Panc1 (cell line): ENCODE data around the gene GLE1. TPM values are rescaled to one million over a fixed set of nuclear protein-coding genes. Genes with fewer than 3 reads are reported as not detected.

Experiments
- ATAC-seq: fragments of 200-7000 bp; cut with Tn5 transposase; 2 replicates; pipeline ENCODE4 v1.9.1; 2020; ENCODE audit warnings: mild to moderate bottlenecking, moderate library complexity
- BruUV-seq: library from RNA; stranded (reverse); fragments of 400-500 nt; replicated peaks from 2 replicates; lab custom pipeline; 2021; lab: Mats Ljungman, UMichigan
- CTCF ChIA-PET: fragments of 300-600 bp; sonication (Branson Sonifier 250); formaldehyde crosslinking; loops from one replicate; lab custom pipeline; 2022; ENCODE audit warnings: antibody characterized with exemption; lab: Charles Lee
- POLR2A ChIA-PET: fragments of 300-600 bp; sonication (Branson Sonifier 250); formaldehyde crosslinking; loops from one replicate; lab custom pipeline; 2022; ENCODE audit warnings: antibody characterized with exemption; lab: Charles Lee
- DNase-seq: peaks from one replicate; pipeline ENCODE4 v3.0.0-alpha.2; 2010; ENCODE audit warnings: low read depth, low spot score
- H3K27ac ChIP-seq: 2 replicates; pipeline ENCODE4 v1.5.1; 2011; ENCODE audit warnings: mild to moderate bottlenecking, low read length, inconsistent platforms
- H3K27me3 ChIP-seq: fragments of 200-500 bp; sonication (Bioruptor generic); 2 replicates; pipeline ENCODE4 v1.6.0; 2014; ENCODE audit warnings: low read length, inconsistent platforms; ENCODE audit not compliant: control insufficient read depth, insufficient read depth
- H3K36me3 ChIP-seq: fragments of 200-500 bp; sonication (Bioruptor generic); 2 replicates; pipeline ENCODE4 v1.5.1; 2014; ENCODE audit warnings: inconsistent platforms, mild to moderate bottlenecking, low read length, moderate library complexity; ENCODE audit not compliant: control insufficient read depth, insufficient read depth
- H3K4me1 ChIP-seq: 2 replicates; pipeline ENCODE4 v1.5.1; 2011; ENCODE audit warnings: inconsistent platforms, mild to moderate bottlenecking, low read length, moderate library complexity; ENCODE audit not compliant: control insufficient read depth, insufficient read depth
- H3K4me3 ChIP-seq, 2 experiments: 2 replicates each; pipeline ENCODE4 v1.5.1; 2011 to 2012; ENCODE audit warnings: low read depth in 2 of 2, low read length in 2 of 2, mild to moderate bottlenecking in 2 of 2, inconsistent platforms in 1 of 2, moderate library complexity in 1 of 2
- H3K9me3 ChIP-seq: fragments of 200-500 bp; sonication (Bioruptor generic); 2 replicates; pipeline ENCODE4 v1.5.1; 2014; ENCODE audit warnings: low read depth, mild to moderate bottlenecking, inconsistent platforms, low read length, moderate library complexity; ENCODE audit not compliant: control insufficient read depth, insufficient read depth
- POLR2AphosphoS5 ChIP-seq: IDR thresholded peaks from 2 replicates; pipeline ENCODE4 v1.6.1; 2012; ENCODE audit warnings: mild to moderate bottlenecking, low read depth, low read length, moderate library complexity
- SIN3A ChIP-seq: IDR thresholded peaks from 2 replicates; pipeline ENCODE4 v1.6.1; 2012; ENCODE audit warnings: low read depth, mild to moderate bottlenecking, low read length, moderate library complexity, borderline replicate concordance; ENCODE audit not compliant: insufficient read depth
- TCF7L2 ChIP-seq: IDR thresholded peaks from 2 replicates; pipeline ENCODE4 v1.6.1; 2011; ENCODE audit warnings: mild to moderate bottlenecking, low read depth, low read length, inconsistent platforms
- in situ Hi-C: cut with HindIII; loops from 2 replicates; pipeline ENCODE4 v1.10.0; 2016; ENCODE audit warnings: low sequenced_read_pairs, low pct_unique_long_range_greater_than_20kb
- intact Hi-C: fragments of 100-400 bp; cut with micrococcal nuclease; formaldehyde crosslinking; loops from one replicate; pipeline ENCODE4 v1.10.0; 2022; ENCODE audit not compliant: unreplicated experiment
- total RNA-seq: library from RNA; stranded (reverse); gene quantifications from one replicate; pipeline ENCODE4 v1.2.1, GENCODE V29; 2021; ENCODE audit not compliant: unreplicated experiment
- TF ChIP-seq, protein P1 (sequence below), 2 experiments: IDR thresholded peaks; 2 replicates each; pipeline ENCODE4 v1.6.1; 2011 to 2012; ENCODE audit warnings: low read depth in 2 of 2, control low read depth in 1 of 2, low read length in 1 of 2, mild to moderate bottlenecking in 1 of 2, moderate library complexity in 1 of 2; ENCODE audit not compliant: insufficient read depth in 1 of 2
- TF ChIP-seq, protein P2 (sequence below): fragments of 450-650 bp; IDR thresholded peaks from 2 replicates; pipeline ENCODE4 v1.5.1; 2017; ENCODE audit warnings: mild to moderate bottlenecking

GLE1 gene
- total RNA-seq, 1 experiment from 2014 or later: 25.9 TPM

GRCh38 chr9:128479262-128479661 is 25.3 kb upstream of the GLE1 start:
- Histone ChIP-seq H3K36me3 (peaks cover 7% of the 10 kb centered on the region), H3K27ac (no peak overlapping the region), H3K27me3 (no peaks in the 10 kb centered on the region), H3K9me3 (no peaks in the 10 kb centered on the region), H3K4me1 (no peaks in the 10 kb centered on the region), H3K4me3 (no peak overlapping the region)
- no TSS peak for BruUV-seq
- intact Hi-C loops (no loop called here), in situ Hi-C loops (no loop called here)
- ATAC-seq (no peak), DNase-seq (no peak)
- TF ChIP-seq, protein P1, sequence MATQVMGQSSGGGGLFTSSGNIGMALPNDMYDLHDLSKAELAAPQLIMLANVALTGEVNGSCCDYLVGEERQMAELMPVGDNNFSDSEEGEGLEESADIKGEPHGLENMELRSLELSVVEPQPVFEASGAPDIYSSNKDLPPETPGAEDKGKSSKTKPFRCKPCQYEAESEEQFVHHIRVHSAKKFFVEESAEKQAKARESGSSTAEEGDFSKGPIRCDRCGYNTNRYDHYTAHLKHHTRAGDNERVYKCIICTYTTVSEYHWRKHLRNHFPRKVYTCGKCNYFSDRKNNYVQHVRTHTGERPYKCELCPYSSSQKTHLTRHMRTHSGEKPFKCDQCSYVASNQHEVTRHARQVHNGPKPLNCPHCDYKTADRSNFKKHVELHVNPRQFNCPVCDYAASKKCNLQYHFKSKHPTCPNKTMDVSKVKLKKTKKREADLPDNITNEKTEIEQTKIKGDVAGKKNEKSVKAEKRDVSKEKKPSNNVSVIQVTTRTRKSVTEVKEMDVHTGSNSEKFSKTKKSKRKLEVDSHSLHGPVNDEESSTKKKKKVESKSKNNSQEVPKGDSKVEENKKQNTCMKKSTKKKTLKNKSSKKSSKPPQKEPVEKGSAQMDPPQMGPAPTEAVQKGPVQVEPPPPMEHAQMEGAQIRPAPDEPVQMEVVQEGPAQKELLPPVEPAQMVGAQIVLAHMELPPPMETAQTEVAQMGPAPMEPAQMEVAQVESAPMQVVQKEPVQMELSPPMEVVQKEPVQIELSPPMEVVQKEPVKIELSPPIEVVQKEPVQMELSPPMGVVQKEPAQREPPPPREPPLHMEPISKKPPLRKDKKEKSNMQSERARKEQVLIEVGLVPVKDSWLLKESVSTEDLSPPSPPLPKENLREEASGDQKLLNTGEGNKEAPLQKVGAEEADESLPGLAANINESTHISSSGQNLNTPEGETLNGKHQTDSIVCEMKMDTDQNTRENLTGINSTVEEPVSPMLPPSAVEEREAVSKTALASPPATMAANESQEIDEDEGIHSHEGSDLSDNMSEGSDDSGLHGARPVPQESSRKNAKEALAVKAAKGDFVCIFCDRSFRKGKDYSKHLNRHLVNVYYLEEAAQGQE (IDR thresholded peaks at IDR 0.05; ENCODE audit: insufficient read depth in 1 of 2, low read depth in 2 of 2, low read length in 1 of 2): no peak
- TF ChIP-seq, protein P2, sequence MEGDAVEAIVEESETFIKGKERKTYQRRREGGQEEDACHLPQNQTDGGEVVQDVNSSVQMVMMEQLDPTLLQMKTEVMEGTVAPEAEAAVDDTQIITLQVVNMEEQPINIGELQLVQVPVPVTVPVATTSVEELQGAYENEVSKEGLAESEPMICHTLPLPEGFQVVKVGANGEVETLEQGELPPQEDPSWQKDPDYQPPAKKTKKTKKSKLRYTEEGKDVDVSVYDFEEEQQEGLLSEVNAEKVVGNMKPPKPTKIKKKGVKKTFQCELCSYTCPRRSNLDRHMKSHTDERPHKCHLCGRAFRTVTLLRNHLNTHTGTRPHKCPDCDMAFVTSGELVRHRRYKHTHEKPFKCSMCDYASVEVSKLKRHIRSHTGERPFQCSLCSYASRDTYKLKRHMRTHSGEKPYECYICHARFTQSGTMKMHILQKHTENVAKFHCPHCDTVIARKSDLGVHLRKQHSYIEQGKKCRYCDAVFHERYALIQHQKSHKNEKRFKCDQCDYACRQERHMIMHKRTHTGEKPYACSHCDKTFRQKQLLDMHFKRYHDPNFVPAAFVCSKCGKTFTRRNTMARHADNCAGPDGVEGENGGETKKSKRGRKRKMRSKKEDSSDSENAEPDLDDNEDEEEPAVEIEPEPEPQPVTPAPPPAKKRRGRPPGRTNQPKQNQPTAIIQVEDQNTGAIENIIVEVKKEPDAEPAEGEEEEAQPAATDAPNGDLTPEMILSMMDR: no peak
- no peak for TF ChIP-seq POLR2AphosphoS5
- TF ChIP-seq SIN3A: no peak
- no peak for TF ChIP-seq TCF7L2
- POLR2A ChIA-PET: no interaction called here
- CTCF ChIA-PET: no interaction called here

DNA sequence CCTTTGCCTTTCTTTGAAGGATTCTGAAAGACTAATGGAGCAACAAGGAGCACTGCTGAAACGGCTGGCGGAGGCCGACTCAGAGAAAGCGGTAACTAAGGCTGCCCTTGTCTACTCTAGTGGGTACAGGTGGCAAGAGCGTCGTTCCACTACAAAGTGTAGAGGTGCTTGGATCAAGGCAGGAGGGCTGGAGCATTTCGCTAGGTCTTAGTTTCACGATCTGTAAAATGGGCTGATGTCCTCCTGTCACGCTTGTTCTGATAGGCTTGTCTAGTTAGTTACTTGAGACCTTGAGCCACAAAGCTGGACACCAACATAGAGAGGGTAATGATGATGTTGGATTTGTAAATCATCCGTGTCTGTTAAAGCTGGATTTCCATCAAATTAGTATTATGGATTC is 23.0 kb upstream of the GLE1 start:
- Histone ChIP-seq H3K27ac (no peak overlapping the region), H3K9me3 (no peaks in the 10 kb centered on the region), H3K4me3 (no peak overlapping the region), H3K36me3 (peaks cover 8% of the 10 kb centered on the region), H3K27me3 (no peaks in the 10 kb centered on the region), H3K4me1 (no peaks in the 10 kb centered on the region)
- TF ChIP-seq, protein P1 (IDR thresholded peaks at IDR 0.05; ENCODE audit: insufficient read depth in 1 of 2, low read depth in 2 of 2, low read length in 1 of 2): no peak
- TF ChIP-seq SIN3A (no peak), POLR2AphosphoS5 (no peak), TCF7L2 (no peak)
- TF ChIP-seq, protein P2: no peak
- intact Hi-C loops: no loop called here
- DNase-seq: no peak
- ChIA-PET CTCF (no interaction called here), POLR2A (no interaction called here)
- no peak for ATAC-seq
- in situ Hi-C loops: no loop called here
- BruUV-seq: no TSS peak
